ENCODE data around the gene CDC42EP4.

The CDC42EP4 gene

DNA sequence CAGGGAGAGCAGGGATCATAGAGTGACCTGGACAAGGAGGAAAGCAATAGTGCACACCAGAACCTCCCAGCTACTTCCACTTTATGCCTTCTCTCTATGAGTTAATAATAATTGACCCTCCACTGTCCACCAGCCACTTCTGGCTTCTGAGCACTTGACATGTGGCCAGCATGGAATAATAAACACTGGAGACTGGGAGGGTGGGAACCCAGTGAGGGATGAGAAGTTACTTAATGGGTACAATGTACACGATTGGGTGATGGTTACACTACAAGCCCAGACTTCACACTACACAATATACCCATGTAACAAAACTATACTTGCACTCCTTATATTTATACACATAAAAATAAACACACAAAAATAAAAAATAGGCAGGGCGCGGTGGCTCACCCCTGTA, 11.4 kb downstream of the CDC42EP4 start:
- no peak for DNase-seq (ENCODE audit: low read depth)

DNA sequence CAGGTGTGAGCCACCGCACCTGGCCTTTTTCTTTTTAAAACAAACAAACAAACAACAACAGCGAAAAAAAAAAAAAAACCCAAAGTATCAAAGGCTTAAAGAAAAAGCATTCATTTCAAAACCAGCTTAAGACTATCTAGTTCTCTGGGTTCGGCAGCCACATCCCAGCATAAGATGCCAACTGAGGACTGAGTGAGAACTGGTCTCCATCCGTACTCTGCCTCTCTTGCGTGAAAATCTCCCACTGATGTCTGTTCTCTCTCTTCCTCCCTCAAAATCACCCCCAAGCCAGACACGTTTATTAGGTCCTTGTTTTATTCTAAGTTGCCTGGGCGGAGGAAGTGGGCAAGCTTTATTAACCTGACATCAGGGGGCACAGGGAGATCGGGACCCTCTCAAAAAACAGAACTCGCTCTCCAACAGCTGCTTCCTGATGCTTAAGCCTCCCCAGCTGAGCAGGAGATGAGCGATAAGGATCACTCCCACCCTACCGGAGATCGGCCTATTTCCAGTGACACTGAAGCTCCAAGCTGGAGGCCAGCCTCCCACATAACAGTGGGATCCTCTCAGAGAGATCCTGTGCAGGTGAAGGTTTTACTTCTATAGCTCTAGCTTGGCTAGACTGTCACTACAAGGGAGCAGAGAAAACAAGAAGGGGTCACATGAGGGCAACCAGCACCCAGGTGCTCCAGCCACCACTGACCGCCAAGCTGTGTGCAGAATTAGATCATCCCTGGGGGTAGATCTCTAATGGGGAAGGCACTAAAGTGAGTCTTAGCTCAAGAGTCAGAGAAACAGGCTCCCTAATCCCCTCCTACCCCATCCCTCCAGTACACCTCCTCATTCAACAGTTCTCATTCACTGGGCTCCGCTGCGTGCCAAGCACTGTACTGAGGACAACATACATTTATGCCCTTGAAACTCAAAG, 13.6 kb downstream of the CDC42EP4 start:
- no peak for DNase-seq (ENCODE audit: low read depth)

DNA sequence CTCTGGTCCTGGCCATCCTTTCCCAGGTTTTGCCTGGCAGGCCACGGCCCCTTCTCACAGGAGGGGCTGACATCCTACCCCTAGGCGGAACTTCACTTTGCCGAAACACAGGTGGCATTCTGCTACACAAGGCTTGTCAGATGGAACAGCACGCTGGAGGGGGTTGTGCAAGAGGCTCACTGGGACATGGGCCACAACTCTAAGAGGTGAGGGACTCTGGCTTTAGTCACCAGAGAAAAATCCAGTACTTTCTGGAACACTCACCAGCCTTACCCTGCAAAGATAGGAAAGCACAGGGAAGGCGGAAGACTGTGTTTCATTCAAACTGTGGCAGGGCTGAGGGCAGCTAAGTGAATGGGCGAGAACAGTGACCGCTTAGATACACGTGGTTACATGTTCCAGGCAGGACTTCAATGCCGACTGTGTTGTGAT, 18.3 kb downstream of the CDC42EP4 start:
- no peak for DNase-seq (ENCODE audit: low read depth)

DNA sequence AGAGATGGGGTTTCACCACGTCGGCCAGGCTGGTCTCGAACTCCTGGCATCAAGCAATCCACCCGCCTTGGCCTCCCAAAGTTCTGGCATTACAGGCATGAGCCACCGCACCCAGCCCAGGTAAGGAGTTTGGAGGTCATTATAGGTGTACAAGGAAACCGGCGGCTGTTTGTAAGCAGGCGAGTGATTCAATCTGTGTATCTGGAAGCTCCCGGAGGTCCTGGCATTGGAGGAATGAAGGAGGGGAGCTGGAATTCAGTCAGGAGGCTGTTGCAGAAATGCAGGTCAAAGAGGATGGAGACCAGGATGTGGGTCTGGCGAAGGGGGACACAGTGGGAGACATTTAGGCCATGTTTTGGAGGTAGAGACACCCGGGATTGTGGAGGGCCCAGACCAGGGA, 18.8 kb downstream of the CDC42EP4 start:
- no peak for DNase-seq (ENCODE audit: low read depth)

DNA sequence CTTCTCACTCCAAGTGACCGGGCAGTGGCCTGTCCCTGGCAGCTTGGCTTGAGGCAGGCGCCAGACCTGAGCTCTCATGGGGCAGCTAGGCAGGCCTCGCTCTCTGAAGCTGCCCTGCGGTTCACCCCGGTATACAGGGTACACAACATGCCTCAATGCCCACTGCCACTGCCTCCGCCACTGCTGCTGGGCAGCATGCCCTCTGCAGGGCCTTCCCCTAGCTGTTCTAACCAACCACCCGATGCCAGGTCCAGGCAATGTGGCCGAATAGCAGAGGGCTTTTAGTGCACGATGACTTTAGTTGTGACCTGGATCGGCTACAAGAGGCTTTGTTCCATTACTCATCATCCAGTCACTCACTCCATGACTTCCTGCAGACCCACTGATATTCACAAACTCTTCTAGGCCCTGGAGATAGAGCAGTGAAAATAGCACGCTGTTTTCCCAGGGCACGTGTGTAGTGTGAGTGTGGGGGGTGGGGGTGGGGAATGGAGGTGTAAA, 19.7 kb downstream of the CDC42EP4 start:
- no peak for DNase-seq (ENCODE audit: low read depth)

DNA sequence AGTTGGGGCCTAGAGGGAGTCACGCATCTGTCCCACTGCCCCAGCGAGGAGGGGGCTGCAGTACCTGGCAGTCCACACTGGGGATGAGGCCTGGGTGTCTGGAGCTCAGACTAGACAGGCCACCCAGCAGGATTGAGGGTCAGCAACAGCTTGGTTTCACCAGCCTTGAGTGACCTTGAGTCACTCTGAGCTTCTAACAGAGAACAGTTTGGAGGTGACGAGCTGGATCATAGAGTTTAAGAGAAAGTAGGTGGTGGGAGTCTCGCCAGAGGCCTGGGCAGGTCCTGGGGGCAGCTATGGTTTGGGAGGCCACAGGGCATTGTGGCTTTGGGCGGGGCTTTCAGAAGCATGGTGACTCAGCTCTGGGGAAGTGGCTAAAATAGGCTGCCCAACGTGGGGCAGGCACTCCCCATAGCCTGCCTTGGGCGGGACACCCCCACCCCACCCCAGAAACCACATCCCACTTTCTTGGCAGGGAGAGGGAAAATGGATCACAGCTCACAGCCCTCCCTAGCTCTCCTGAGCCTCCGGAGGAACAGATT, 20.5 kb downstream of the CDC42EP4 start:
- no peak for DNase-seq (ENCODE audit: low read depth)

DNA sequence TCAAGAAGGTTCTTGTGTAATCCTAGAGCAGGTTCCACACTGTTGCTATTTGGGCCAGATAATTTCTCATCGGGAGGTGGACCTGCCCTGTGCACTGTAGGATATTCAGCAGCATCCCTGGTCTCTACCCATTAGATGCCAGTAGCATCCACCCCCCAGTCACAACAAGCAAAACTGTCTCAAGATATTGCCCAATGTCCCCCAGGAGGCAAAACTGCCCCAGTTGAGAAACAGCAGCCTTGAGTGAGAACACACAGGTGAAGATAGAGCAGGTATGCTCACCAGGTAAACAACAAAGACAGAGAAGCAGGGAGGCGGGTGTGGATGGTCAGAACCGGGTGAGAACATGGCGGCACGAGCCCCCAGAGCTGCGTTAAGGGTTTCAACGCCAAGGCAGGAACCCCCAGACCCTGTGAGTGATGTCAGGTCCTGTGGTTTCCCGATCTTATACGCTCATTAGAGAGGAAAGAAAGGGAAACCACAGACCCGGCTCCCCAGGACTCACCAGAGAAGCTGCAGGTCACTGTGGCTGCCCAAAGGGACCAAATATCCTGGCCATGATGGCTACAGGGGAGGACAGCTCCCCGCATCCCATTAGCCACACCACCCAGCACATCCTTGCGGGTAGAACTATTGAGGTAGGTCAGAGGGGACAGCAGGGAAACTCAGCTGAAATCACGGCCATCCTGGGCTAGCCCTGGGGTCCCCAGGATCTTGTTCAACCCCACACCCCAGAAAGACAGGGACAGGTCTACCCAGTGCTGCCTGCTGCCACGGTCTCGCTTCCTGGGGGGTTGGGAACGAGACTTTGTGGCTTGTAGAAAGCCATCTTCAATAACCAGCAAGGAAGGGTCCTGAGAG, 21.2 kb downstream of the CDC42EP4 start:
- no peak for DNase-seq (ENCODE audit: low read depth)

DNA sequence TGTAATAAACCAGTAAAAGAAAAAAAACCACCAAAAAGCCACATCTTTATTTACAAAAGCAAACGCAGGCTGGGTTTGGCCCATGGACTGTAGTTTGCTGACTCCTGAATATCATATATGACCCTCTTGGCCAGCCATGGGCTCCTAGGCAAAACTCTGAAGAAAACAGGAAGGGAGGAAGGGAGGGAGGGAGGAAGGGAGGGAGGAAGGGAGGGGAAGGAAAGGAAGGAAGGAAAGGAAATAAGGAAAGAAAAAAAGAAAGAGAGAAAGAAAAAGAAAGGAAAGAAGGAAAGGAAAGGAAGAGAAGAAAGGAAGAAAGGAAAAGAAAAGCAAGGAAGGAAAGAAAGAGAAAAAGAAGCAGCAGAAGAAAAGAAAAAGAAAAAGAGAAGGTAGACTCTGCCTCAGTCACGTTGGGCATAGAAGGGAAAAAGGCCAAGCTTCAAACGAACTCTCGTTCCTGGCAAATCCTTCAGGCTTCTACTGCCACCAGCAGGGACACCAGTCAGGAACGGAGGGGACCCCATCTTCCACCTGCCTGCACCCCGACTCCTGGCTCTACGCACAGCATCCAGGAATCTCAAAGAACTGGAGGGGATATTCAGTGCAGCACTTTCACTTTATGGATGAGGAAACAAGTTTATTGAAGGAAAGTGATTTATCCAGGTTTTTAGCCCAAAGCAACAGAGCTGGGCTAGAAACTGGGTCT, 22.1 kb downstream of the CDC42EP4 start:
- no peak for DNase-seq (ENCODE audit: low read depth)

DNA sequence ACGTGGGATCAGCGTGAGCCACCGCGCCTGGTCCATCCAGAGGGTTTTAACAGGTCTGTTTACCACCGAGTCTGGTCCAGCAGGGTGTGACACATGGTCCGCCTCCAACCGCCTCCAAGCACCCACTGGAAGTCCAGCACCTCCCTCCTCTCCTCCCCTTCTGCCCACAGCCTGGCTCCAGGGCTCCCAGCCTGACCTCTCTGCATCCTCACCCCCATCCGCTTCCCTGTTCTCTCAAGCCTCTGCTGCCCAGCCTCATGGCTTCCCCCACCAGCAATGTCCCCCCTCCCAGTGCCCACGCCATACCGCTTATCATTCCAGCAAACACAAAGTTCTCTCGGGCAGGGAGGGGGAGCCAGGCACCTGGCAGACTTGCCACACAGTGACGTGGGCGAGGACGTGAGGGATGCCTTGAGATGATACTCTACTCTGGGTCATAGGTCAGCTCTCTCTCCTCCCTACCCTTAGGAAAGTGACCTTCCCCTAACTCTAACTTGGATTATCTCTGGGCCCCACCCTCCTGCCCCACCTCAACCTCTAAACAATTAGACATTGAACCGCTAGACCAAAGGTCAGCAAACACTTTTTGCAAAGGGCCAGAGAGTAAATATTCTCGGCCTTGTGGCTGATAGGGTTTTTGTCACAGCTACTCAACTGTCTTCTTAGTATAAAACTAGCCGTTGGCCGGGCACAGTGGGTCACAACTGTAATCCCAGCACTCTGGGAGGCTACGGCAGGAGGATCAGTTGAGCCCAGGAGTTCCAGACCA, 23.1 kb downstream of the CDC42EP4 start:
- no peak for DNase-seq (ENCODE audit: low read depth)

DNA sequence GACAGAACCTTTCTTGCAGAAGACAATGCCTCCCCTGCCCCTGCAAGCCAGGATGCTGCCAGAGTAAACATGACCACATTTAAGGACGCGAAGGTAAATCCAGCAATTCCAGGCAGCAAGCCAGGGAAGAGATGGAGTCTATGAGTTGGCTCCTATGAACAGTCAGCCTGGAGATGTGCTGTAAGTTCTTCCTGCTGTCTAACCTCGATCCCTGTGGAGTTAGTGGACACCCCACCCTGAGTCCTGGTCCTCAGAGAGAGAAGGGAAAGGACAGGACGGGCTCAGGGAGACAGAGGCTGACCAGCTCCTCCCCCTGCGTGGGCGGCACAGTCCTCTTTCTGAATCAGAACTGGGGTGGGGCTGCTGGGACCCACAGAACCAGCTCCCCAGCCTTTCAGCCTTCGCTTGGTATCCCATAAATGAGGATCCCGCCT, 24.9 kb downstream of the CDC42EP4 start:
- DNase-seq (ENCODE audit: low read depth): no peak

DNA sequence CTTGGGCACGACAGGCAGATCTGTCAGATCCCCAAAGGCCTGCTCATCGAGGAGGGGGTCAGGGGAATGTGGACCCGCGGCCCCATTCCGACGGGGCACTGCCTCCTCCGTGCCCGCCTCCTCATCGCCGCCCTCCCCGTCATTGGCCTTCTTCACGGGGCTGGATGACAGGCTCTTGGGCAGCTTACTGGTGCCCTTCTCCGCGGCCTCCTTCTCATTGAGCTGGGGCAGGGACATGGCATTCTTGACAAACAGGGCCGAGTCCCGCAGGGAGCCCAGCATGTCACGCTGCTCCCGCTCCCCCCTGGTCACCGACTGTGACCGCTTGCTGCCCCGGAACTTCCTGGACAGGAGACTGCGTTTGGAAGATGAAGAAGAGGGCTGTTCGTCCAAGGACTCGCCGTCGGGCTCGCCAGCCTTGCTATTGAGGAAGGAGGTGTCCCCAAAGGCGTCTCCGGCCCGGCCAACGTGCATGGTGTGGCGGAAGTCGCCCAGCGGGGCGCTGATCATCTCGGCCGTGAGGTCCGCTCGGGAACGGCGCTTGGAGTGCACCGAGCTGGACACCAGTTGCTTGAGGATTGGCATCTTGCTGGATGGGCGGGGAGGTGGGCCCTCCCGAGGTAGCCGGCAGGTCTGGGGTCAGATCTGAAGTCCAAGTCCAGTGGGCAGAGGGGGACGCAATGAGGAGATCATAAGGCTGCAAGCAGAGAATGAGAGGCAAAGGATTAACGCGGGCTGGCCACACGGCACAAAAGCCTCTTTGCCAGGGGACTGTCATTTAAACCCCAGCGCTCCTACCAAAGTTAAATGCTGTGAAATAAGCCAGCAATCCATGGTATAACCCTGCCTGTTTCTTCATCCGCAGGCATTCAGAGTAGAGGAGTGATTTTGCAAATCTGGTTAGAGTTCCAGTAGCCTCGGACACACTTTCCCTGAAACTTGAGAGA, 25.6 kb downstream of the CDC42EP4 start:
- DNase-seq (ENCODE audit: low read depth): no peak

DNA sequence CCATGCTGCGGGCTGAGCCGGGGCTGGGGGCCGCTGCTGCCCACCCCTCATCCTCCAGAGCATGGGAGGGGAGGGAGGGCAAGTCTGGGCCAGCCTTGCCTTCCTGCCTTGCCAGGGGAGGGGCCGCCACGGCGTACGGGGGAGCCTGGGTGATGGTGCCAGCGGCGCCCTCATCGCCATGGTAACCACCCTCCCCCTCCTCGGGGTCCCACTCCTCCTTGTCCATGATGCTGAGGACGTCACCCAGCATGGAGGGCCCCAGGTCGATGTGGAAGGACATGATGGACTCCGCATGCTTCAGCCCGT, 26.2 kb downstream of the CDC42EP4 start:
- no peak for DNase-seq (ENCODE audit: low read depth)

DNA sequence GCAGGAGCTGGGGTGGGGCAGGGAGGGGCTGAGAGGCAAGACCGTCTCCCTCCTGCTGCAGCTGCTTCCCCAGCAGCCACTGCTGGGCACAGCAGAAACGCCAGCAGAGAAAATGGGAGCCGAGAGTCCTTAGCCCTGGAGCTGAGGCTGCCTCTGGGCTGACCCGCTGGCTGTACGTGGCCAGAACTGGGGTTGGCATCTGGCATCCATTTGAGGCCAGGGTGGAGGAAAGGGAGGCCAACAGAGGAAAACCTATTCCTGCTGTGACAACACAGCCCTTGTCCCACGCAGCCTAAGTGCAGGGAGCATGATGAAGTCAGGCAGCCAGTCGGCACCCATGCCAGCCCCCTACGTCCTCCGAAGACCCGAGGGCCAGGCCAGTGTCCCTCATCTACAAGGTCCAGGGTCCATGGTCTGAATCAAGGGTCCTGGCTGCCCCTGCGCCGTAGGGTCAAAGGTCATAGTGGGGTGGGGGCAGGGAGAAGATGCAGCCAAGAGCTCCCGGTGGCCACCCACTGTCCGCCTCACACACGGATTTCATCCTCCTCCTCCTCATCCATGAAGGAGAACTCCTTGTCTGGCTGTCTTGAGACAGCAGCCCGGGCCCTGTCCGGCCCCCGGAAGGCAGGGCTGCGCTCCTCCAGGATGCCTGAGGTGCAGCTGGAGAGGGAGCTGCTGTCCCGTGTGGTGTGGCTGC, 26.7 kb downstream of the CDC42EP4 start:
- no peak for DNase-seq (ENCODE audit: low read depth)

DNA sequence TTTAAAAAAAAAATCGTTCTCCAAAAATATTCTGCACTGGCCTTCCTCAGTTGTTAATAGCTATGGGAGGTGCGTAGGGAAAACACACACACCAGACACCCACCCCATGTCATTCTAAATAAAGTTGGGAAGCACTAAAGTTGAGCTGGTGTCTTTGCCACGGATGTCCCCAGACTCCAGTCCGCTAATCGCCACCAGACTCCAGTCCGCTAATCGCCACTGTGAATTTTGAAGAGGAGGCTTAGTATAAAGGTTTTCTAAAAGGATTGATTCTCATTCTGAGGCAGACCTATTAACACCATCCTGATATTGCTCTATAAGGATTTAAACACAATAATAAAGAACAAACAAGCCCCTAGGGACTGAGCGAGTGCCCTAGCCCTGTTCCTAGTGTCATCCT, 27.4 kb downstream of the CDC42EP4 start:
- DNase-seq (ENCODE audit: low read depth): no peak

DNA sequence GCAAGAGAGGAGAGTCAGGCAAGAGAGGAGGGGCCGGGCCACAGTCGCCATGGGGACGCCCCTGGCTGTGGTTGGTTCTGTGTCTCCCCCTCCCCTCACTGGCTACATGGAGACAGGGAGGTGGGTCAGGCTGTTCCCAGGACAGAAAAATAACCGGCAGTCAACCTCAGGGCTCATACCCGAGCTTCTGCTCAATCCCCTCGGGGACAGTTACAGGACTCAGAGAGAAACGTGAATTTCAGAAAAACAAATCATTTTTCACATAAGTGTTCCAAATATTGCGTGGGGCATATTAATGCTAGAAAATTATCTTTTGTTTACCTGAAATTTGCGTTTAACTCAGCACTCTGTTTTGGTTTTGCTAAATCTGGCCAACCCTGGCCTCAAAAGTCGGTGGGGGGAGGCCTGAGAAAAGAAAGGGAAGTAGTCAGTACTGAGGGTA, 27.9 kb downstream of the CDC42EP4 start:
- DNase-seq (ENCODE audit: low read depth): no peak

DNA sequence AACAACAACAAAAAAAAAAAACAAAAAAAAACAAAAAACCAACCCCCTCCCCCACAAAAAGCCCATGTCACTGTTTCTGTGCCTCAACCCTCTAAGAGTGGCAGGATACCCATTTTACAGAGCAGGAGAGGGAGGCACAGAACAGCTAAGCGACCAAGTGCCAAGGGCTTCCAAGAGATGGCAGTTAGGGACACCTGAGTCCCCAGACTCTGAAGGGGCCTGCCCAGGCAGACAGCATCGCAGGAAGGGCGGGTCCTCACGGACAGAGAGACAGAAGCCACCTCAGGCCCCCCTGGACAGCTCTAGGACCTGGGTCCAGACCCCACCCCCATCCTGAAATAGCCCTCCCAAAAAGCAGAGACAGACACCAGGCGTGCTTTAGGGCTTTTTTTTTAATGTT, 28.6 kb downstream of the CDC42EP4 start:
- no peak for DNase-seq (ENCODE audit: low read depth)

DNA sequence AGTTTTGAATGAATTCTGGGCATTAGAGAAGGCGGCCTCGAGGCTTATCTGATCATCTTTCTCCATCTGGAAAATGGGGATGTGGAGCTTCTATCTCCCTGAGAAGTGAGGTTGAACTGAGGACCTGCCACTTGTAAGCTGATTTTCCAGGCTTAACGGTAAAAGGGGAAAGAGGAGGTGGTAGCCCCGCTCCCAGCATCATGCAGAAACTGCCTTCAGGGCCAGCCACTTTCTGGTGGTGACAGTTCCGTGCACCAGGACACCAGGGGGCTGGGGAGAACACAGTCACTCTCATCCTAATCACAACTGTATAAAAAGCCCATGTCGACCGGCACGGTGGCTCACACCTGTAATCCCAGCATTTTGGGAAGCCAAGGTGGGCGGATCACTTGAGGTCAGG, 29.2 kb downstream of the CDC42EP4 start:
- DNase-seq (ENCODE audit: low read depth): no peak

DNA sequence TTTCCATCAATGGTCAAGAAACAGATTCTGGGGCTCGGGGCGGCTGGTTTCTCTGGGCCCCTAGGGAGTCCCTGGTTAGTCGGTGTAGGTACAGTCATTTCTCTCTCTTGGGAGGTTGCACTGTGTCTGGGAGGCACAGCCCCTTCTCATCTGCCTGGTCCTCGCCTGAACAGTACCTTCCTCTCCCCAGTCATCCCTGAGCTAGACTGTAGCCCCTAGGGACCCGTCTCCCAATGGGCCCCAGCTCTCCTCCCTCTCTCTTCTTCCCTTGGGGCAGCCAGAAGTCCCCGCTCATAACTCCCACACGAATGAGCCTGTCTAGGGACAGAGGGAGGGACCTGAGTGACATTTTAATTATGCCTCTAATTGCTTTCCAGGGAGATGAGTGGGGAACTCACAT, 29.9 kb downstream of the CDC42EP4 start:
- no peak for DNase-seq (ENCODE audit: low read depth)

DNA sequence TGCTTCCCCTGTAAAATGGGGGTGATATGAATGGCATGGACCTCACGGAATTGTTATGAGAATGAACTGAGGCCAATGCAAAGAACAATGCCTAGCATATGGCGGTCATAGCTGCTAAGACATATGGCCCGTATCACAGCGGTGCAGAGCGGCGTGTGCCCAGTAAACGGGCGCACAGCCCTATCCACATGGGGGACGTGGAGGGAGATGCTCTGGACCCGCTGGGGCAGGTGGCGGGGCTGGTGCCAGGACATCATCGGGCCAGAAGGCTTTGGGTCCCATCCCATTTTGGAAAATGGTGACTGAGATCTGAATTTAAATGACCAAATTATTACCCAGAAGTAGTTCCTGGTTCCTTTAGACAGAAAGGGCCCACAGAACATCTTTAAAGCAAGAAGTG, 31.6 kb downstream of the CDC42EP4 start:
- DNase-seq (ENCODE audit: low read depth): no peak

All from activated T-helper 1 cell treated with Interleukin-2 at 50 U/mL for 16 hours (primary cell).